Chondrocyte (in vitro differentiated cells): Measurements from ENCODE around the gene OR4S1. TPM values are rescaled to one million over a fixed set of nuclear protein-coding genes. Genes with fewer than 3 reads are reported as not detected.

Experiments used
- DNase-seq: peaks from one replicate; pipeline ENCODE4 v3.0.0; 2021; ENCODE audit warnings: mixed read lengths, low spot score
- H3K27ac Mint-ChIP-seq: one replicate; pipeline ENCODE4 v1.8.0; 2021; ENCODE audit warnings: mild to moderate bottlenecking, moderate library complexity, mixed read lengths; ENCODE audit not compliant: unreplicated experiment
- H3K27me3 Mint-ChIP-seq: 2 replicates; pipeline ENCODE4 v1.8.0; 2021; ENCODE audit warnings: low read depth, mixed read lengths
- H3K36me3 Mint-ChIP-seq: 2 replicates; pipeline ENCODE4 v1.8.0; 2021; ENCODE audit warnings: low read depth, mixed read lengths
- H3K4me1 Mint-ChIP-seq: 2 replicates; pipeline ENCODE4 v1.8.0; 2021; ENCODE audit warnings: low read depth, mild to moderate bottlenecking, mixed read lengths
- H3K4me3 Mint-ChIP-seq: one replicate; pipeline ENCODE4 v1.8.0; 2021; ENCODE audit warnings: mild to moderate bottlenecking, moderate library complexity, mixed read lengths; ENCODE audit not compliant: unreplicated experiment
- H3K9me3 Mint-ChIP-seq: 2 replicates; pipeline ENCODE4 v1.8.0; 2021; ENCODE audit warnings: low read depth, mixed read lengths
- CTCF ChIP-seq: fragments of 200-600 bp; sonication (generic); IDR thresholded peaks from 2 replicates; pipeline ENCODE4 v1.5.0; 2021; ENCODE audit warnings: antibody characterized with exemption, mild to moderate bottlenecking, moderate library complexity
- long read RNA-seq: library from polyadenylated mRNA; stranded (forward); transcript quantifications from one replicate; pipeline ENCODE4 v2.0.0, GENCODE V29; 2021
- total RNA-seq: library from RNA; stranded (reverse); gene quantifications from 3 replicates; pipeline ENCODE4 v1.2.1, GENCODE V29; 2021

OR4S1 gene
- not detected in 3 replicates for total RNA-seq
- long read RNA-seq, result 0 reads

- no peaks in the 10 kb centered on the region for H3K36me3 Mint-ChIP-seq
- peaks cover 5% of the 10 kb centered on the region for H3K27me3 Mint-ChIP-seq
- H3K9me3 Mint-ChIP-seq, result no peaks in the 10 kb centered on the region
- TF ChIP-seq CTCF, result no peak
- no peak within 1 kb of the TSS for H3K27ac Mint-ChIP-seq
- no peaks in the 10 kb centered on the region for H3K4me1 Mint-ChIP-seq
- no peak for DNase-seq
- no peak within 1 kb of the TSS for H3K4me3 Mint-ChIP-seq
These were observed at the start of gene OR4S1 for GRCh38 chr11:48305923-48306322. Gene OR4S1 (plus strand): TSS chr11:48306223. CDS start chr11:48306223, 0 bp downstream.

- Mint-ChIP-seq H3K4me1 (no peaks in the 10 kb centered on the region), H3K27me3 (peaks cover 3% of the 10 kb centered on the region), H3K36me3 (no peaks in the 10 kb centered on the region), H3K27ac (no peak overlapping the region), H3K4me3 (no peak overlapping the region), H3K9me3 (no peaks in the 10 kb centered on the region)
- no peak for TF ChIP-seq CTCF
- no peak for DNase-seq
These were observed 44.4 kb upstream of the OR4S1 start for GRCh38 chr11:48261600-48261999.

- H3K9me3 Mint-ChIP-seq, result no peaks in the 10 kb centered on the region
- H3K4me1 Mint-ChIP-seq, result no peaks in the 10 kb centered on the region
- H3K27ac Mint-ChIP-seq, result no peak within 1 kb of the TSS
These were observed 42.6 kb upstream of the OR4S1 start, which contains the start of gene OR4X1 for GRCh38 chr11:48263423-48263911. Gene OR4X1 (plus strand): TSS chr11:48263861. CDS start chr11:48263861, 0 bp downstream.

GRCh38 chr11:48270621-48271020, 35.4 kb upstream of the OR4S1 start:
- Mint-ChIP-seq H3K4me1 (no peaks in the 10 kb centered on the region), H3K27me3 (peaks cover 7% of the 10 kb centered on the region), H3K4me3 (no peak overlapping the region), H3K36me3 (no peaks in the 10 kb centered on the region), H3K9me3 (no peaks in the 10 kb centered on the region), H3K27ac (no peak overlapping the region)
- no peak for TF ChIP-seq CTCF
- no peak for DNase-seq

More at GRCh38 chr11:48263423-48263911, 42.6 kb upstream of the OR4S1 start, which contains the start of gene OR4X1:
- Mint-ChIP-seq H3K36me3 (no peaks in the 10 kb centered on the region), H3K4me3 (no peak within 1 kb of the TSS), H3K27me3 (no peaks in the 10 kb centered on the region)
- TF ChIP-seq CTCF, result no peak
- DNase-seq, result no peak

GRCh38 chr11:48272606-48273005, 33.4 kb upstream of the OR4S1 start:
- Mint-ChIP-seq H3K36me3 (no peaks in the 10 kb centered on the region), H3K9me3 (no peaks in the 10 kb centered on the region), H3K4me3 (no peak overlapping the region), H3K27ac (no peak overlapping the region), H3K4me1 (no peaks in the 10 kb centered on the region), H3K27me3 (peaks cover 7% of the 10 kb centered on the region)
- no peak for DNase-seq
- no peak for TF ChIP-seq CTCF
